HEK293 (cell line): ENCODE results near the gene UPF2.

ENCODE experiments used
- CTCF ChIA-PET: fragments of 350-600 bp; formaldehyde crosslinking; extraction: SDS; loops from one replicate; lab custom pipeline; 2021; ENCODE audit warnings: antibody characterized with exemption; lab: Yijun Ruan, JAX
- POLR2A ChIA-PET: fragments of 300-600 bp; formaldehyde crosslinking; extraction: SDS; loops from one replicate; lab custom pipeline; 2020; ENCODE audit warnings: antibody characterized with exemption, inconsistent platforms; lab: Yijun Ruan, JAX
- H3K27ac ChIP-seq: fragments of 200-500 bp; sonication (Bioruptor generic); 2 replicates; pipeline ENCODE4 v1.5.1; 2014; ENCODE audit warnings: low read depth, low read length, control low read depth, inconsistent platforms; ENCODE audit errors: extremely low read depth
- H3K36me3 ChIP-seq, 2 experiments: fragments of 200-500 bp in 1 of 2; sonication (Bioruptor generic) in 1 of 2; 1 replicate in 1 of 2; 2 replicates in 1 of 2; pipeline ENCODE4 v1.5.1; 2014 to 2017; ENCODE audit warnings: inconsistent platforms in 2 of 2, low read length in 2 of 2; ENCODE audit not compliant: control insufficient read depth in 2 of 2, insufficient read depth in 1 of 2
- H3K4me1 ChIP-seq: fragments of 200-500 bp; sonication (Bioruptor generic); 2 replicates; pipeline ENCODE4 v1.5.1; 2014; ENCODE audit warnings: mild to moderate bottlenecking, low read length, inconsistent platforms; ENCODE audit not compliant: control insufficient read depth, insufficient read depth
- H3K4me3 ChIP-seq: 2 replicates; pipeline ENCODE4 v1.5.1; 2011; ENCODE audit warnings: low read depth, mild to moderate bottlenecking, control low read depth, low read length, moderate library complexity
- H3K9me3 ChIP-seq: fragments of 200-500 bp; sonication (Bioruptor generic); 2 replicates; pipeline ENCODE4 v1.5.1; 2014; ENCODE audit warnings: low read depth, low read length, inconsistent platforms; ENCODE audit not compliant: control insufficient read depth, insufficient read depth
- BCL11A ChIP-seq: fragments of 450-650 bp; formaldehyde crosslinking; IDR thresholded peaks from 2 replicates; pipeline ENCODE4 v1.5.1; 2016; ENCODE audit warnings: low read depth, missing biosample characterization, missing genetic modification characterization
- HOXD13 ChIP-seq: sonication (generic); formaldehyde crosslinking; IDR thresholded peaks from 2 replicates; pipeline ENCODE4 v1.8.0; 2022; ENCODE audit warnings: missing genetic modification reagents, borderline replicate concordance
- PRDM1 ChIP-seq: fragments of 450-650 bp; formaldehyde crosslinking; IDR thresholded peaks from 2 replicates; pipeline ENCODE4; 2016; ENCODE audit warnings: missing biosample characterization, missing genetic modification characterization
- ZFP3 ChIP-seq: fragments of 450-650 bp; formaldehyde crosslinking; IDR thresholded peaks from 2 replicates; pipeline ENCODE4 v1.5.1; 2016; ENCODE audit warnings: low read depth, missing biosample characterization, missing genetic modification characterization
- ZIC2 ChIP-seq: fragments of 450-650 bp; formaldehyde crosslinking; IDR thresholded peaks from 2 replicates; pipeline ENCODE4 v1.5.1; 2016; ENCODE audit warnings: missing biosample characterization, missing genetic modification characterization
- ZNF133 ChIP-seq: fragments of 450-650 bp; formaldehyde crosslinking; IDR thresholded peaks from 2 replicates; pipeline ENCODE4 v1.5.1; 2016; ENCODE audit warnings: missing biosample characterization, missing genetic modification characterization
- ZNF155 ChIP-seq: fragments of 450-650 bp; formaldehyde crosslinking; IDR thresholded peaks from 2 replicates; pipeline ENCODE4 v1.5.1; 2016; ENCODE audit warnings: missing biosample characterization, missing genetic modification characterization
- ZNF404 ChIP-seq: fragments of 450-650 bp; formaldehyde crosslinking; IDR thresholded peaks from 2 replicates; pipeline ENCODE4 v1.5.1; 2017; ENCODE audit warnings: missing biosample characterization, missing genetic modification characterization
- ZNF544 ChIP-seq: fragments of 450-650 bp; formaldehyde crosslinking; IDR thresholded peaks from 2 replicates; pipeline ENCODE4 v1.5.0; 2017; ENCODE audit warnings: missing biosample characterization, missing genetic modification characterization
- ZNF548 ChIP-seq: fragments of 450-650 bp; formaldehyde crosslinking; IDR thresholded peaks from 2 replicates; pipeline ENCODE4 v1.5.1; 2016; ENCODE audit warnings: missing biosample characterization, missing genetic modification characterization
- ZNF558 ChIP-seq: fragments of 450-650 bp; formaldehyde crosslinking; IDR thresholded peaks from 2 replicates; pipeline ENCODE4 v1.5.1; 2016; ENCODE audit warnings: missing biosample characterization, missing genetic modification characterization
- ZNF654 ChIP-seq: fragments of 450-650 bp; formaldehyde crosslinking; IDR thresholded peaks from 2 replicates; pipeline ENCODE4 v1.5.1; 2016; ENCODE audit warnings: low read depth, missing biosample characterization, missing genetic modification characterization
- TF ChIP-seq, protein P1 (sequence below): fragments of 450-650 bp; formaldehyde crosslinking; IDR thresholded peaks from 2 replicates; pipeline ENCODE4 v1.5.1; 2016; ENCODE audit warnings: missing biosample characterization, missing genetic modification characterization
- TF ChIP-seq, protein P2 (sequence below): fragments of 450-650 bp; formaldehyde crosslinking; IDR thresholded peaks from 2 replicates; pipeline ENCODE4 v1.5.1; 2016; ENCODE audit warnings: missing biosample characterization, missing genetic modification characterization
- TF ChIP-seq, protein P3 (sequence below): fragments of 450-650 bp; formaldehyde crosslinking; IDR thresholded peaks from 2 replicates; pipeline ENCODE4 v1.5.1; 2016; ENCODE audit warnings: missing biosample characterization, missing genetic modification characterization, borderline replicate concordance
- TF ChIP-seq, protein P4 (sequence below): fragments of 450-650 bp; formaldehyde crosslinking; IDR thresholded peaks from 2 replicates; pipeline ENCODE4 v1.5.1; 2016; ENCODE audit warnings: missing biosample characterization, missing genetic modification characterization
- TF ChIP-seq, protein P5 (sequence below): fragments of 450-650 bp; IDR thresholded peaks from 2 replicates; pipeline ENCODE4 v1.5.1; 2018; ENCODE audit warnings: missing biosample characterization, mild to moderate bottlenecking, missing genetic modification characterization
- TF ChIP-seq, protein P6 (sequence below): fragments of 450-650 bp; formaldehyde crosslinking; IDR thresholded peaks from 2 replicates; pipeline ENCODE4 v1.5.1; 2016; ENCODE audit warnings: missing biosample characterization, missing genetic modification characterization

Gene UPF2

DNA sequence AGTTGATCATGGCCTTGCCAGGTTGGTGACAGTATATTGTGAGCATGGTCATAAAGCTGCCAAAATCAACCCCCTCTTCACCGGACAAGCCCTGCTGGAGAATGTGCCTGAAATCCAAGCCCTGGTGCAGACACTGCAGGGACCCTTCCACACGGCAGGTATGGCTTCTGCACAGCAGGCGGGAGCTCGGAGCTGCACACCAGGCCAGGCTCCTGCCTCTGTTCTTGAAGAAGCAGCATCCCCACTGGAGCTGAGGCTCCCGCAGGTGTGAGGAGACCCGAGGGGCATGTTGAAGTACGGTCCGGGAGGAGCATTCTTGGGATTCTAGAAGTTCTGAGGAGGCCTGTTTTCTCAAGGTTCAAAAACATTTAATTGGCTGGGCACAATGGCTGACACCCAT, 38.9 kb upstream of the UPF2 start:
- CTCF ChIA-PET: interaction anchor here (0.6 kb wide), 1 partner anchor 823 kb away, joined by 4 read pairs; no protein-coding TSS in a partner anchor
- TF ChIP-seq, protein P1, sequence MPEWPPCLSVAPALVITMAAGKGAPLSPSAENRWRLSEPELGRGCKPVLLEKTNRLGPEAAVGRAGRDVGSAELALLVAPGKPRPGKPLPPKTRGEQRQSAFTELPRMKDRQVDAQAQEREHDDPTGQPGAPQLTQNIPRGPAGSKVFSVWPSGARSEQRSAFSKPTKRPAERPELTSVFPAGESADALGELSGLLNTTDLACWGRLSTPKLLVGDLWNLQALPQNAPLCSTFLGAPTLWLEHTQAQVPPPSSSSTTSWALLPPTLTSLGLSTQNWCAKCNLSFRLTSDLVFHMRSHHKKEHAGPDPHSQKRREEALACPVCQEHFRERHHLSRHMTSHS (tag by site-specific recombination): no peak
- TF ChIP-seq HOXD13 (CRISPR knock-in tag): no peak
- peak; percentile 72 for TF ChIP-seq ZIC2
- TF ChIP-seq, protein P2, sequence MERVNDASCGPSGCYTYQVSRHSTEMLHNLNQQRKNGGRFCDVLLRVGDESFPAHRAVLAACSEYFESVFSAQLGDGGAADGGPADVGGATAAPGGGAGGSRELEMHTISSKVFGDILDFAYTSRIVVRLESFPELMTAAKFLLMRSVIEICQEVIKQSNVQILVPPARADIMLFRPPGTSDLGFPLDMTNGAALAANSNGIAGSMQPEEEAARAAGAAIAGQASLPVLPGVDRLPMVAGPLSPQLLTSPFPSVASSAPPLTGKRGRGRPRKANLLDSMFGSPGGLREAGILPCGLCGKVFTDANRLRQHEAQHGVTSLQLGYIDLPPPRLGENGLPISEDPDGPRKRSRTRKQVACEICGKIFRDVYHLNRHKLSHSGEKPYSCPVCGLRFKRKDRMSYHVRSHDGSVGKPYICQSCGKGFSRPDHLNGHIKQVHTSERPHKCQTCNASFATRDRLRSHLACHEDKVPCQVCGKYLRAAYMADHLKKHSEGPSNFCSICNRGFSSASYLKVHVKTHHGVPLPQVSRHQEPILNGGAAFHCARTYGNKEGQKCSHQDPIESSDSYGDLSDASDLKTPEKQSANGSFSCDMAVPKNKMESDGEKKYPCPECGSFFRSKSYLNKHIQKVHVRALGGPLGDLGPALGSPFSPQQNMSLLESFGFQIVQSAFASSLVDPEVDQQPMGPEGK: no peak
- TF ChIP-seq ZNF155 (tag by site-specific recombination): no peak
- H3K36me3 ChIP-seq: peaks cover 31 to 33% of the 10 kb centered on the region in 2 experiments; a peak in 2 of 3 replicates
- H3K4me1 ChIP-seq: no peaks in the 10 kb centered on the region
- POLR2A ChIA-PET: interaction anchor here (0.5 to 0.6 kb wide), 2 partner anchors 29 to 39 kb away, joined by 3 read pairs; partner anchors contain the start of gene UPF2
- no peaks in the 10 kb centered on the region for H3K9me3 ChIP-seq
- no peak overlapping the region for H3K27ac ChIP-seq
- no peak overlapping the region for H3K4me3 ChIP-seq

DNA sequence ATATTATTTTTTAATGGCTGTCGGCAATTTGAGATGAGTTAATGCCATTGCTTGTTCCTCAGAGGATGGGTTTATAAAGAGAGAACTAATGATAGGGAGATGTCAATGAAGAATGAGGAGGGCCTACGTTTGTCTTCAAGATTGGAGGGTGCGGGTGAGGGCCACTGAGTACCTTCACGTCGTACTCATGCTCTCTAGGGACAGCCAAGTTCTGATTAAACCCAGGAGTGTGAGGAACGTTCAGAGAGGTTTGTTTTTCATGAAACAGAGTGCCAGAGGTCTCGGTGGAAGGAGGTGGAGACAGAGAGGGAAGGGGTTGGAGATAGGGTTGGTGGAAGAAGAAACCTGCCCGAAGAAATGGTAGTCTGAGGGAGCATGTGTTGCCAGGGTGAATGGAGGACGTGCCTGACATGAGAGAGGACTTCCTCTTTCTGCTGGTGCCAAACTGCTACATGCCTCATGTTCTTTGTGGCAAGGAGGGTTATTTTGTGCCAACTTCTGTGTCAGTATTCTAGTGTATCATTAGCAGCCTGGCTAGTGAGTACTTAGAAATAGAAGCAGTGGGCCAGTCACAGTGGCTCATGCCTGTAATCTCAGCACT, 35.1 kb upstream of the UPF2 start:
- POLR2A ChIA-PET: interaction anchor here (1.1 kb wide), 1 partner anchor 8 kb away, joined by 3 read pairs; no protein-coding TSS in a partner anchor

DNA sequence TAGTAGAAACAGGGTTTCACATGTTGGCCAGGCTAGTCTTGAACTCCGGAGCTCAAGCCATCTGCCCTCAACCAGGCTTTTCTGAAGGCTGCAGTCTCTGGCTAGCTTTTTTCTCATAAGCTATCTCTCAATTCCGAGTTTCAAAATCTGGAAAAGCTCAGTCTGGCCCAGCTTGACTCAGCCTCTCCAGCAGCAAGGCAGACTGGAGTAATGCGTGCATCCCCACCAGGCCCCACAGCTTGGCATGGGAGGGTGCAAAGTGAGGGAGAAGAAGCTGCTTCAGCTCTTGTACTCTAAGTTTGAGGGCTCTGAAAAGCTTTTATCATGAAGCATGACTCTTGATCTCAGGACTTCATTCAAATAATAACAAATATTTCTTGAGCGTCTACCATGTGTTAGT, 30.9 kb upstream of the UPF2 start:
- Histone ChIP-seq H3K36me3 (peaks cover 5 to 12% of the 10 kb centered on the region in 2 experiments; a peak in 2 of 3 replicates), H3K9me3 (no peaks in the 10 kb centered on the region), H3K4me3 (no peak overlapping the region), H3K27ac (no peak overlapping the region), H3K4me1 (no peaks in the 10 kb centered on the region)
- ChIA-PET CTCF (interaction anchor here (0.6 kb wide), 1 partner anchor 41 kb away, joined by 3 read pairs; no protein-coding TSS in a partner anchor), POLR2A (interaction anchor here (1.4 kb wide), 1 partner anchor 30 kb away, joined by 3 read pairs; no protein-coding TSS in a partner anchor)
- TF ChIP-seq ZNF404 (tag by site-specific recombination) (no peak), ZNF654 (tag by site-specific recombination) (no peak), ZNF544 (tag by site-specific recombination) (no peak), ZNF133 (tag by site-specific recombination) (no peak), ZNF558 (tag by site-specific recombination) (no peak), ZNF548 (tag by site-specific recombination) (no peak), ZFP3 (tag by site-specific recombination) (no peak), PRDM1 (tag by site-specific recombination) (no peak)
- TF ChIP-seq, protein P3, sequence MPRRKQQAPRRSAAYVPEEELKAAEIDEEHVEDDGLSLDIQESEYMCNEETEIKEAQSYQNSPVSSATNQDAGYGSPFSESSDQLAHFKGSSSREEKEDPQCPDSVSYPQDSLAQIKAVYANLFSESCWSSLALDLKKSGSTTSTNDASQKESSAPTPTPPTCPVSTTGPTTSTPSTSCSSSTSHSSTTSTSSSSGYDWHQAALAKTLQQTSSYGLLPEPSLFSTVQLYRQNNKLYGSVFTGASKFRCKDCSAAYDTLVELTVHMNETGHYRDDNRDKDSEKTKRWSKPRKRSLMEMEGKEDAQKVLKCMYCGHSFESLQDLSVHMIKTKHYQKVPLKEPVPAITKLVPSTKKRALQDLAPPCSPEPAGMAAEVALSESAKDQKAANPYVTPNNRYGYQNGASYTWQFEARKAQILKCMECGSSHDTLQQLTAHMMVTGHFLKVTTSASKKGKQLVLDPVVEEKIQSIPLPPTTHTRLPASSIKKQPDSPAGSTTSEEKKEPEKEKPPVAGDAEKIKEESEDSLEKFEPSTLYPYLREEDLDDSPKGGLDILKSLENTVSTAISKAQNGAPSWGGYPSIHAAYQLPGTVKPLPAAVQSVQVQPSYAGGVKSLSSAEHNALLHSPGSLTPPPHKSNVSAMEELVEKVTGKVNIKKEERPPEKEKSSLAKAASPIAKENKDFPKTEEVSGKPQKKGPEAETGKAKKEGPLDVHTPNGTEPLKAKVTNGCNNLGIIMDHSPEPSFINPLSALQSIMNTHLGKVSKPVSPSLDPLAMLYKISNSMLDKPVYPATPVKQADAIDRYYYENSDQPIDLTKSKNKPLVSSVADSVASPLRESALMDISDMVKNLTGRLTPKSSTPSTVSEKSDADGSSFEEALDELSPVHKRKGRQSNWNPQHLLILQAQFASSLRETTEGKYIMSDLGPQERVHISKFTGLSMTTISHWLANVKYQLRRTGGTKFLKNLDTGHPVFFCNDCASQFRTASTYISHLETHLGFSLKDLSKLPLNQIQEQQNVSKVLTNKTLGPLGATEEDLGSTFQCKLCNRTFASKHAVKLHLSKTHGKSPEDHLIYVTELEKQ (tag by site-specific recombination): no peak
- TF ChIP-seq, protein P4, sequence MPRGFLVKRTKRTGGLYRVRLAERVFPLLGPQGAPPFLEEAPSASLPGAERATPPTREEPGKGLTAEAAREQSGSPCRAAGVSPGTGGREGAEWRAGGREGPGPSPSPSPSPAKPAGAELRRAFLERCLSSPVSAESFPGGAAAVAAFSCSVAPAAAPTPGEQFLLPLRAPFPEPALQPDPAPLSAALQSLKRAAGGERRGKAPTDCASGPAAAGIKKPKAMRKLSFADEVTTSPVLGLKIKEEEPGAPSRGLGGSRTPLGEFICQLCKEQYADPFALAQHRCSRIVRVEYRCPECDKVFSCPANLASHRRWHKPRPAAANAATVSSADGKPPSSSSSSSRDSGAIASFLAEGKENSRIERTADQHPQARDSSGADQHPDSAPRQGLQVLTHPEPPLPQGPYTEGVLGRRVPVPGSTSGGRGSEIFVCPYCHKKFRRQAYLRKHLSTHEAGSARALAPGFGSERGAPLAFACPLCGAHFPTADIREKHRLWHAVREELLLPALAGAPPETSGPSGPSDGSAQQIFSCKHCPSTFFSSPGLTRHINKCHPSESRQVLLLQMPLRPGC: no peak
- TF ChIP-seq, protein P5, sequence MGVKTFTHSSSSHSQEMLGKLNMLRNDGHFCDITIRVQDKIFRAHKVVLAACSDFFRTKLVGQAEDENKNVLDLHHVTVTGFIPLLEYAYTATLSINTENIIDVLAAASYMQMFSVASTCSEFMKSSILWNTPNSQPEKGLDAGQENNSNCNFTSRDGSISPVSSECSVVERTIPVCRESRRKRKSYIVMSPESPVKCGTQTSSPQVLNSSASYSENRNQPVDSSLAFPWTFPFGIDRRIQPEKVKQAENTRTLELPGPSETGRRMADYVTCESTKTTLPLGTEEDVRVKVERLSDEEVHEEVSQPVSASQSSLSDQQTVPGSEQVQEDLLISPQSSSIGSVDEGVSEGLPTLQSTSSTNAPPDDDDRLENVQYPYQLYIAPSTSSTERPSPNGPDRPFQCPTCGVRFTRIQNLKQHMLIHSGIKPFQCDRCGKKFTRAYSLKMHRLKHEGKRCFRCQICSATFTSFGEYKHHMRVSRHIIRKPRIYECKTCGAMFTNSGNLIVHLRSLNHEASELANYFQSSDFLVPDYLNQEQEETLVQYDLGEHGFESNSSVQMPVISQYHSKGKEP (tag by site-specific recombination): no peak
- TF ChIP-seq, protein P6, sequence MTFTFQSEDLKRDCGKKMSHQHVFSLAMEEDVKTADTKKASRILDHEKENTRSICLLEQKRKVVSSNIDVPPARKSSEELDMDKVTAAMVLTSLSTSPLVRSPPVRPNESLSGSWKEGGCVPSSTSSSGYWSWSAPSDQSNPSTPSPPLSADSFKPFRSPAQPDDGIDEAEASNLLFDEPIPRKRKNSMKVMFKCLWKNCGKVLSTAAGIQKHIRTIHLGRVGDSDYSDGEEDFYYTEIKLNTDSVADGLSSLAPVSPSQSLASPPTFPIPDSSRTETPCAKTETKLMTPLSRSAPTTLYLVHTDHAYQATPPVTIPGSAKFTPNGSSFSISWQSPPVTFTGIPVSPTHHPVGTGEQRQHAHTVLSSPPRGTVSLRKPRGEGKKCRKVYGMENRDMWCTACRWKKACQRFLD (tag by site-specific recombination): no peak

More for the DNA sequence above, 35.1 kb upstream of the UPF2 start:
- H3K4me1 ChIP-seq: no peaks in the 10 kb centered on the region
- no peak for TF ChIP-seq BCL11A (tag by site-specific recombination)
- CTCF ChIA-PET: no interaction called here
- no peak overlapping the region for H3K27ac ChIP-seq
- no peak overlapping the region for H3K4me3 ChIP-seq
- H3K36me3 ChIP-seq: peaks cover 14 to 16% of the 10 kb centered on the region in 2 experiments; a peak in 2 of 3 replicates
- no peaks in the 10 kb centered on the region for H3K9me3 ChIP-seq
